Tibial artery (tissue), 4 donors: Measurements from ENCODE around the gene PPP1R10.

Experiments
- DNase-seq, 2 donors: peaks; one replicate each; pipeline ENCODE4 v3.0.0-alpha.2; 2019
- H3K27ac ChIP-seq, 2 donors: fragments of 200-600 bp; sonication (generic) in 1 of 2; 1 replicate in 1 of 2; 2 replicates in 1 of 2; pipeline ENCODE4 v1.5.1; 2018 to 2019; ENCODE audit warnings: mild to moderate bottlenecking in 1 of 2
- H3K27me3 ChIP-seq, 2 donors: fragments of 200-600 bp; sonication (generic) in 1 of 2; one replicate each; pipeline versions ENCODE4 v1.5.1 to v1.6.0; 2016 to 2019
- H3K36me3 ChIP-seq, 3 donors: fragments of 200-600 bp; sonication (generic) in 2 of 3; one replicate each; pipeline ENCODE4 v1.5.1; 2016 to 2019; ENCODE audit warnings: mild to moderate bottlenecking in 2 of 3
- H3K4me1 ChIP-seq, 4 donors: fragments of 200-600 bp; sonication (generic) in 2 of 4; 1 replicate in 3 of 4; 2 replicates in 1 of 4; pipeline ENCODE4 v1.5.1; 2016 to 2019
- H3K4me3 ChIP-seq, 2 donors: fragments of 200-600 bp; sonication (generic) in 1 of 2; 1 replicate in 1 of 2; 2 replicates in 1 of 2; pipeline ENCODE4 v1.5.1; 2018 to 2019; ENCODE audit warnings: mild to moderate bottlenecking in 2 of 2
- H3K9me3 ChIP-seq, 3 donors: fragments of 200-600 bp; sonication (generic) in 1 of 3; one replicate each; pipeline ENCODE4 v1.5.1; 2016 to 2019
- intact Hi-C: fragments of 100-400 bp; cut with DNase I; formaldehyde crosslinking; loops from one replicate; pipeline ENCODE4 v1.15.0; 2023; ENCODE audit warnings: low total_unique reads
- TF ChIP-seq, protein P1 (sequence below), 2 experiments: fragments of 200-600 bp in 1 of 2; fragments of 450-650 bp in 1 of 2; IDR thresholded peaks; one replicate each; pipeline ENCODE4 v1.5.1; 2017 to 2019; ENCODE audit warnings: antibody characterized with exemption in 2 of 2, mild to moderate bottlenecking in 1 of 2, moderate library complexity in 1 of 2

Gene PPP1R10

DNA sequence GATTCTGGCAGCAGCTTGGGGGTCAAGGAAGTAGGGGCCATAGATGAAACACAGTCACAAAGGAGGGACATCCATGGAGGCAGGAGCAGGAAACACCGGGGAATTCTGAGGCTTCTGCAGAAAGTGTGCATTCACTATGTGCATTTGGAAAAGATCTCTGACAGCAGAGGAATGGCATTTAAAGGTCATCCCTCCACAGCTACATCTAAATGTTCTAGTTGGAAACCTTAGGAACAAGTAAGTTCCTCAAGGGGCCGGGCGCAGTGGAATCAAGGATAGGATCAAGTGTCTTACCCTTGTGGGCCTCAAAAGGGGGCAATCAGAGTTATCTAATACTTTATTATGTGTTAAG is 38.7 kb upstream of the PPP1R10 start:
- peaks cover 93 to 100% (median 99%) of the 10 kb centered on the region in 3 donors for H3K36me3 ChIP-seq
- no peak overlapping the region for H3K27ac ChIP-seq
- H3K27me3 ChIP-seq, result no peaks in the 10 kb centered on the region
- no peak overlapping the region for H3K4me3 ChIP-seq
- no peak for DNase-seq
- no peaks in the 10 kb centered on the region for H3K4me1 ChIP-seq
- intact Hi-C loops, result no loop called here
- TF ChIP-seq, protein P1, sequence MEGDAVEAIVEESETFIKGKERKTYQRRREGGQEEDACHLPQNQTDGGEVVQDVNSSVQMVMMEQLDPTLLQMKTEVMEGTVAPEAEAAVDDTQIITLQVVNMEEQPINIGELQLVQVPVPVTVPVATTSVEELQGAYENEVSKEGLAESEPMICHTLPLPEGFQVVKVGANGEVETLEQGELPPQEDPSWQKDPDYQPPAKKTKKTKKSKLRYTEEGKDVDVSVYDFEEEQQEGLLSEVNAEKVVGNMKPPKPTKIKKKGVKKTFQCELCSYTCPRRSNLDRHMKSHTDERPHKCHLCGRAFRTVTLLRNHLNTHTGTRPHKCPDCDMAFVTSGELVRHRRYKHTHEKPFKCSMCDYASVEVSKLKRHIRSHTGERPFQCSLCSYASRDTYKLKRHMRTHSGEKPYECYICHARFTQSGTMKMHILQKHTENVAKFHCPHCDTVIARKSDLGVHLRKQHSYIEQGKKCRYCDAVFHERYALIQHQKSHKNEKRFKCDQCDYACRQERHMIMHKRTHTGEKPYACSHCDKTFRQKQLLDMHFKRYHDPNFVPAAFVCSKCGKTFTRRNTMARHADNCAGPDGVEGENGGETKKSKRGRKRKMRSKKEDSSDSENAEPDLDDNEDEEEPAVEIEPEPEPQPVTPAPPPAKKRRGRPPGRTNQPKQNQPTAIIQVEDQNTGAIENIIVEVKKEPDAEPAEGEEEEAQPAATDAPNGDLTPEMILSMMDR (IDR thresholded peaks at IDR 0.05), result no peak
- H3K9me3 ChIP-seq, result no peaks in the 10 kb centered on the region

DNA sequence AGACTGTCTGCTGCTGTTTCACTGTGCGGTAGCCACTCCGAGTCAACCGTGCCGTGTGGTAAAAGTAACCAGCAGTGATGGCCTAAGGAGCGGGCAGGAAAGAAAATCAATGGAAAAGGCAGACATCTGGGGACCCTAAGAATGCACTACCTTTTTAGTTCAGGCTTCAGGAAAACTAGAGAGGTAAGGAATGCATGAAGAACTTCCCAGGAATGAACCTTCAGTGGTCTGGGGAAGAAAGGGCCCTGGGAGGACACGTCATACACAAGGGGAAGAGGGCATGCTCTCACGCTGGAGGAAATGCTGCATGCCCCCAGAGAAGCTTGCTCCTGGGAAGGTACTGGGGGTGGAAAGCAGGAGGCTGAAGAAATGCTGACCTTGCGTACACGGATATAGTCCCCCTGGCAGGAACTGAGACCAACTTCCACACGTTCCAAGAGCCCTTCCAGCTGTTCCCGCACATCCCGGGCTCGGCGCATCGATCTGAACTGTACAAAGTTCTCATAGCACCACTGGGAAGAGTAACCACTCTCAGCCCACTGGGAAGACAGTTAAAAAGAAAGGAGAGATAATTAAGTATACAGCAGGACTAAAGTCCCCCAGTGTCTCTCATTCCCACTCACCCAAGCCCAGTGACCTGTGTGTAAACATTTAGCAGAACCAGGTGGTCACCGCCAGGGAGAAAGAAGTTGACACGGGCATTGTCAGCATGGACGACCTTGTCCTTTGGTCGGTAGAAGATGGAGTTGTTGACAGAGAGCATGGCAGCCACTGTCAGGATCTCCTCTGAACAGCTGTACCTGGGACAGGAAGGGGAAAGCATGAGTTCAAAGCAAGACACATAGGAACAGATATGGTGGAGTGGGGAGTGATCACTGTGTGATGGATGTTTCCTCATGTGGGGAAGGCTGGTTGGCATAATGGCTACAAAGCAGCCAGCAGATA is 38.0 kb upstream of the PPP1R10 start:
- Histone ChIP-seq H3K4me1 (no peaks in the 10 kb centered on the region), H3K9me3 (no peaks in the 10 kb centered on the region), H3K27ac (no peak overlapping the region), H3K27me3 (no peaks in the 10 kb centered on the region), H3K36me3 (peaks cover 86 to 100% (median 93%) of the 10 kb centered on the region in 3 donors), H3K4me3 (no peak overlapping the region)
- no peak for DNase-seq
- TF ChIP-seq, protein P1 (IDR thresholded peaks at IDR 0.05), result no peak
- intact Hi-C loops, result no loop called here

DNA sequence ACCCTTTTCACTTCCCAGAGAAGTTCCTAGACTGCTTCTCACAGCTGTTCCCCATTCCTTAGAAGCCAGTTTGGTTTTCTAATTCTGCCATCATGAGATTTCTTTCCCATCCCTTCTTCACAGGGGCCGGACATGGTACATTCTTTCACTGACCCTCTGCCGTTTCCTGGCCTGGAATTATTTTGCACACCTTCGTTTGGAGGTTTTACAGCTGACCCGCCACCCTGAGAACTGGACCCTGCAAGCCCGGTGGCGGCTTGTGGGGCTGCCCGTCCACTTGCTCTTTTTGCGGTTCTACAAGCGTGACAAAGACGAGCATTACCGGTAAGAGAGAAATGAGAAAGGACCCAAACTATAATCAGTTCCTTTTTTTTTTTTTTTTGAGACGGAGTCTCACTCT is 34.1 kb upstream of the PPP1R10 start:
- H3K9me3 ChIP-seq, result no peaks in the 10 kb centered on the region
- H3K4me3 ChIP-seq, result no peak overlapping the region
- H3K27ac ChIP-seq, result no peak overlapping the region
- H3K27me3 ChIP-seq, result no peaks in the 10 kb centered on the region
- TF ChIP-seq, protein P1 (IDR thresholded peaks at IDR 0.05), result no peak
- DNase-seq, result no peak
- intact Hi-C loops, result no loop called here
- H3K36me3 ChIP-seq, result peaks cover 47 to 67% (median 53%) of the 10 kb centered on the region in 3 donors
- peaks cover 4 to 19% (median 11%) of the 10 kb centered on the region in 4 donors for H3K4me1 ChIP-seq

DNA sequence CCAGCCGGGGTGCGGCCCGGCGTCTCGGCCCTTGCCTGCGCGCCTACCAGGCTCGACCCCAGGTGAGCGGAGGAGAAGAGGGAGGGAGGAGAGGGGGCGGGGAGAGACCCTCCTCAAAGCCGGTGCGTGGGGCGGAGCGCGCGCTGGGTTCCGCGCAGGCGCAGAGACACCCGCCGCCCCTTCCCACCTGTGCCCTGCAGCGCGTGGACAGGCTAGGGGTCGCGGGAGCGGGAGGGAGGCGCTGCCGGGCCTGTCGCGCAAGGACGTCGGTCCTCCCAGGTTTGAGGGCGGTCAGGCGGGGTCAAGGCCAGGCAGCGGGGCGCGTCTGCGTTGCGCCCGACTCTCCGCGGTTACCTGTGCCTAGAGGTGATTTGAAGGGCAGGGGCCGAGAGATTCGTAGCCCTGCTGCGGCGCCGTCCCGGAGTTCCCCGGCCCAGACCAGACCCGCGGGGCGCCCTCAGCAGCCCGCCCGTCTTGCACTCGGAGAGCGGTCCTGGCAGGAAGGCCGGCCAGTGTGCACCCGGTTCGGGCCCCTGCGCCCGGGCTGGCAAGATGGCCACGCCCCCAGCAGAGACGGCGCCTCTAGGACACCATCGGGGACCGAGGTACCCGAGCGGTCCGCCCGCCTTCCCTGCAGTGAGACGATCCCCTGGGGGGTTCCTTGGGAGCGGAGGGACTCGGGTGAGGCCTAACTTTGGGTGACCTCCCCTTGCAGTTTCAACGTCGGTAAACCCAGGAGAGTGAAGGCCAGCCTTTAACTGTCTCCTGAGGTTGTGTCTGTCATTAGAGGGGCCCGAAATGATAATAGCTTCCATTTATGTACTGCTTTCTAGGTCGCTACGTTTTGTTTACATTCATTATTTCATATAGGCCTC is 30.4 kb upstream of the PPP1R10 start:
- H3K36me3 ChIP-seq, result peaks cover 10 to 63% (median 23%) of the 10 kb centered on the region in 3 donors
- H3K4me3 ChIP-seq, result peak overlapping the region; percentile 82 to 100
- DNase-seq, result peak; percentile 52 to 86
- H3K27me3 ChIP-seq, result no peaks in the 10 kb centered on the region
- peaks cover 4 to 21% (median 11%) of the 10 kb centered on the region in 4 donors for H3K4me1 ChIP-seq
- peak overlapping the region; percentile 91 to 99 for H3K27ac ChIP-seq
- TF ChIP-seq, protein P1 (IDR thresholded peaks at IDR 0.05), result no peak
- intact Hi-C loops, result no loop called here
- H3K9me3 ChIP-seq, result no peaks in the 10 kb centered on the region

DNA sequence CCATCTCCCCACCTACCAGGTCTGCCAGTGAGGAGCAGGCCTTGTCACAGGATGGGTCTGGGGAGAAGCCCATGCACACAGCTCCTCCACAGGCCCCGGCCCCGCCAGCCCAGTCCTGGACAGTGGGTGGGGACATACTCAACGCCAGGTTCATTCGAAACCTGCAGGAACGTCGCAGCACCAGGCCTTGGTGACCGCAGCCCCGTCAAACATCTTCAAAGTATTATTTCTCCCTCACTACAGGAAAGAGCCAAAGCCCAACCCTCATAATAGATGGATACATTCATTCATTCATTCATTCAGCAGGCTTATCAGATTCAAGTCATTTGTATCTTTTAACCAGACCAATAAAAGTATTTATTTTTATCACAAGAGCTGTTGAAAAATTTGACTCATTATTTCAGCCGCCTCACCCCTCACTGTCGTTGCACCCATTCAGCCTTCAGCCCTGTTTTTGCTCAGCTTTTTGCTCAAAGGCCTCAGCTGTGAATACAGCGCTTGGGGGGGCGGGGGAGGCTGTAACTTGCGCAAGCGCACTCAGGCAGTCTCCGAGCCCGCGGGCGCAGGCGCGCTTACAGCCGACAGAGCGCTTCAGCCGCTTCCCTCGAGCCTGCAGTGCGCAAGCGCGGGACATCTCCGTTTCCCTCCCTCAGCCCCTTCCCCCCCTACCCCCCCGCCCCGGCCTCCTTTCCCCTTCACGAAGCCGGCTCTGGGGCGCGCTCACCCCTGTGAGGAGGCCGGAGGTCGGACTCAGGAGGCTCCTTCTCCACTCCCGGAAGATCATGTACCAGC is 29.6 kb upstream of the PPP1R10 start, which contains the start of gene C6orf136:
C6orf136 (plus strand) TSS at position 684 of the 792 bp plus-strand sequence; CDS start at position 783, 99 bp downstream.
- Histone ChIP-seq H3K4me3 (peak within 1 kb of the TSS; percentile 82 to 100), H3K36me3 (peaks cover 4 to 63% (median 22%) of the 10 kb centered on the region in 3 donors), H3K4me1 (peaks cover 4 to 21% (median 11%) of the 10 kb centered on the region in 4 donors), H3K9me3 (no peaks in the 10 kb centered on the region), H3K27ac (peak within 1 kb of the TSS; percentile 91 to 99), H3K27me3 (no peaks in the 10 kb centered on the region)
- intact Hi-C loops, result no loop called here
- TF ChIP-seq, protein P1 (IDR thresholded peaks at IDR 0.05), result no peak
- peak; percentile 87 to 94 for DNase-seq
